Parathyroid adenoma (tissue), 2 donors: ENCODE results near the gene POC1A.
"Not testable (repeated sequence)": the region's sequence is repeated elsewhere in the genome, so short reads cannot be mapped to it uniquely, and the experiment has no call there.

ENCODE experiments used
- H2AFZ ChIP-seq: fragments of 300-600 bp; sonication (generic); one replicate; pipeline ENCODE4 v1.7.0; 2017; ENCODE audit warnings: antibody characterized with exemption, mild to moderate bottlenecking
- H3K27ac ChIP-seq: fragments of 300-600 bp; sonication (generic); one replicate; pipeline ENCODE4 v1.7.0; 2017
- H3K27me3 ChIP-seq: fragments of 300-600 bp; sonication (generic); one replicate; pipeline ENCODE4 v1.7.0; 2017; ENCODE audit warnings: low read length; ENCODE audit not compliant: control insufficient read depth, insufficient read depth
- H3K36me3 ChIP-seq: fragments of 300-600 bp; sonication (generic); one replicate; pipeline ENCODE4 v1.7.0; 2017; ENCODE audit warnings: low read length; ENCODE audit not compliant: control insufficient read depth, insufficient read depth
- H3K4me1 ChIP-seq: fragments of 300-600 bp; sonication (generic); one replicate; pipeline ENCODE4 v1.7.0; 2017; ENCODE audit warnings: control low read depth
- H3K4me2 ChIP-seq: fragments of 300-600 bp; sonication (generic); one replicate; pipeline ENCODE4 v1.7.0; 2017; ENCODE audit warnings: low read length
- H3K4me3 ChIP-seq: fragments of 300-600 bp; sonication (generic); one replicate; pipeline ENCODE4 v1.7.0; 2017; ENCODE audit warnings: low read depth, low read length
- H3K79me2 ChIP-seq: fragments of 300-600 bp; sonication (generic); one replicate; pipeline ENCODE4 v1.7.0; 2017; ENCODE audit warnings: control low read depth
- H3K9ac ChIP-seq: fragments of 300-600 bp; sonication (generic); one replicate; pipeline ENCODE4 v1.7.0; 2017; ENCODE audit warnings: mild to moderate bottlenecking
- H3K9me3 ChIP-seq: fragments of 300-600 bp; sonication (generic); one replicate; pipeline ENCODE4 v1.7.0; 2017; ENCODE audit warnings: low read length; ENCODE audit not compliant: control insufficient read depth
- CTCF ChIP-seq: fragments of 300-600 bp; sonication (generic); IDR thresholded peaks from one replicate; pipeline ENCODE4 v1.7.0; 2017; ENCODE audit warnings: antibody characterized with exemption, mild to moderate bottlenecking
- donor health status: primary hyperparathyroidism.

POC1A gene

GRCh38 chr3:52036222-52036694 is 118.0 kb downstream of the POC1A start:
- Histone ChIP-seq H3K79me2 (no peaks in the 10 kb centered on the region), H3K4me2 (no peak overlapping the region), H2AFZ (no peak overlapping the region), H3K9me3 (no peaks in the 10 kb centered on the region), H3K36me3 (no peaks in the 10 kb centered on the region), H3K4me3 (no peak overlapping the region), H3K4me1 (no peaks in the 10 kb centered on the region), H3K27me3 (no peaks in the 10 kb centered on the region), H3K27ac (no peak overlapping the region), H3K9ac (no peak overlapping the region)
- no peak for TF ChIP-seq CTCF

- H3K27ac ChIP-seq = no peak overlapping the region
- H3K27me3 ChIP-seq = no peaks in the 10 kb centered on the region
- no peaks in the 10 kb centered on the region for H3K4me1 ChIP-seq
- no peaks in the 10 kb centered on the region for H3K79me2 ChIP-seq
- H3K9me3 ChIP-seq = no peaks in the 10 kb centered on the region
- H2AFZ ChIP-seq = no peak overlapping the region
- no peak overlapping the region for H3K4me2 ChIP-seq
- no peak overlapping the region for H3K4me3 ChIP-seq
- no peak for TF ChIP-seq CTCF
- no peak overlapping the region for H3K9ac ChIP-seq
- H3K36me3 ChIP-seq = no peaks in the 10 kb centered on the region
Observed at GRCh38 chr3:52034651-52035050, 119.6 kb downstream of the POC1A start.

GRCh38 chr3:52034212-52034611 is 120.0 kb downstream of the POC1A start:
- H3K4me3 ChIP-seq = no peak overlapping the region
- no peak overlapping the region for H2AFZ ChIP-seq
- no peaks in the 10 kb centered on the region for H3K9me3 ChIP-seq
- H3K27ac ChIP-seq = no peak overlapping the region
- H3K27me3 ChIP-seq = no peaks in the 10 kb centered on the region
- H3K4me2 ChIP-seq = no peak overlapping the region
- H3K36me3 ChIP-seq = no peaks in the 10 kb centered on the region
- no peak overlapping the region for H3K9ac ChIP-seq
- no peak for TF ChIP-seq CTCF
- no peaks in the 10 kb centered on the region for H3K4me1 ChIP-seq
- no peaks in the 10 kb centered on the region for H3K79me2 ChIP-seq

GRCh38 chr3:52033748-52034147 is 120.5 kb downstream of the POC1A start:
- H3K4me1 ChIP-seq, H3K79me2 ChIP-seq, H3K4me3 ChIP-seq, H2AFZ ChIP-seq, H3K4me2 ChIP-seq, H3K9me3 ChIP-seq, H3K27me3 ChIP-seq, H3K9ac ChIP-seq, H3K27ac ChIP-seq, H3K36me3 ChIP-seq: not testable (repeated sequence)

GRCh38 chr3:52032702-52033408 is 121.4 kb downstream of the POC1A start:
- no peaks in the 10 kb centered on the region for H3K4me1 ChIP-seq
- H3K36me3 ChIP-seq = no peaks in the 10 kb centered on the region
- H3K4me2 ChIP-seq = no peak overlapping the region
- no peak overlapping the region for H2AFZ ChIP-seq
- no peaks in the 10 kb centered on the region for H3K79me2 ChIP-seq
- no peaks in the 10 kb centered on the region for H3K9me3 ChIP-seq
- H3K27me3 ChIP-seq = no peaks in the 10 kb centered on the region
- no peak overlapping the region for H3K4me3 ChIP-seq
- TF ChIP-seq CTCF = no peak
- H3K27ac ChIP-seq = no peak overlapping the region
- no peak overlapping the region for H3K9ac ChIP-seq
